ENCODE data around the gene TEX35.
"Not testable (repeated sequence)": the region's sequence is repeated elsewhere in the genome, so short reads cannot be mapped to it uniquely, and the experiment has no call there.

The TEX35 gene

GRCh38 chr1:178493301-178493741 is 19.6 kb upstream of the TEX35 start:
- in situ Hi-C loops (cut with MboI; ENCODE audit: low sequenced_read_pairs): no loop called here

GRCh38 chr1:178494569-178494971 is 18.3 kb upstream of the TEX35 start:
- in situ Hi-C loops (cut with MboI; ENCODE audit: low sequenced_read_pairs): no loop called here

GRCh38 chr1:178495158-178495557 is 17.8 kb upstream of the TEX35 start:
- in situ Hi-C loops (cut with MboI; ENCODE audit: low sequenced_read_pairs): no loop called here

DNA sequence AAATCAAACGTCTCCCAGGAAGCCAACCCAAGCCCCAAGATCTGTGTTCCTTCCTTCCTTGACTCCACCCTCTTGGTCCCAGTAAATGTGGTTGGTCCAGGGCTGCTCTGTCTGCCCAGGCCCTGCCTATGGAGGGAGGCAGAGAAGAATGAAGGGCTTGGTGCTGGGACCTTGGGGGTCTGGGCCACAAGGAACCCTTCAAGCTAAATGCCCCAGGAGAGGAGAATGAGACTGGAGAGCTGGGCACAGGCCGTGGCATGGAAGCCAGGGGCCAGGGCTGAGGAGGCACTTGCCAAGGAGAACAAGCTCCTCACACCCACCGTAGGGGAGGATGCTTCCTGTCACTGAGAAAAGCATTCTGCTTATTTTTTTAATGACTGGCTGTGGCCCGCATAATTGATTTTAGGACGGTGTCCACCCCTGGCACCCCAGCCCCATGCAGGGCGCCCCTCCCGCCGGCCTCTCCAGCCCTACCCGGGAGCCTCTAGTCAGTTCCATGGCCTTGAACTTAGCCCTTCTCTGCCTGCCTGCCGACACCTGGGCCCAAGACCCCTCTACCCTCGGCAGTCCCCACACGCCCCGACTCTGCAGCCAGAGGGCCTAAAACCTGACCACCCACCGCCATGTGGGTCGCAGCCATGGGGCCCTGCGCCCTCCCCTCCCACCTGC is 17.0 kb upstream of the TEX35 start:
- in situ Hi-C loops (cut with MboI; ENCODE audit: low sequenced_read_pairs): no loop called here

DNA sequence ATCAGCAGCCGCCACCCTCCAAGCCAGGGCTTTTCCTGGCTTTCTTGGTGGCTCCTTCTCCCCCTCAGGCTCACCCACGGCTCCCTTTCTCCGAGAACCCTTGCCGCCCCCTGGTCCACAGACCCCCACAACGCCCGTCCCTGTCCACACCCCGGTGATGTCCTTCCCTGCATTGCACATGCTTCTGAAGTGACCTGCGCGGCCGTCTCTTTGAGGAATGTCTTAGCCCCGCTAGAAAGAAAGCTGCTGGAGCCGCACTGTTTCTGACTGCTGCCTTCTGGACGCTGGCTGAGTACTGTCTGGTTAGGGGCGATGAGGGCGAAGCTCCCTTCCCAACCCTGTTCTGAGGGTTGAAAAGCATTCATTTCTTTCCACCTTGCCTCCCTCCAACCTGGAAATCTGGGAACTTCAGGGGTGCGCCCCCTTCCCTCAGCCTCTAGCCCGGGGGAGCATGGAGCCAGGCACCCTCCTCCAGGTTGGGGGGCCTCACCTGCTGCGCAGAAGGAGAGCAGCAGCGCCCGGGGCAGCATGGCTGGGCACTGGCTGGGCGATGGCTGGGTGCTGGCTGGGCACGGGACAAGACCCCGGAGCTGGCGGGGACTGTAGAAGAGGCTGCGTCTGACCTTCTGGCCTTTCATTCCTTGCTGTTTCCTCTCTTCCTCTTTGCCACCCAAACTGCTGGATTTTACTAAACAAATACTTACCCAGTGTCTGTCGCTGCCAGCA is 16.3 kb upstream of the TEX35 start, which contains the start of gene CLEC20A:
TSS of gene CLEC20A (minus strand) at position 555 of the 726 bp plus-strand sequence. CDS start at position 530, 25 bp downstream.
- in situ Hi-C loops (cut with MboI; ENCODE audit: low sequenced_read_pairs): no loop called here

DNA sequence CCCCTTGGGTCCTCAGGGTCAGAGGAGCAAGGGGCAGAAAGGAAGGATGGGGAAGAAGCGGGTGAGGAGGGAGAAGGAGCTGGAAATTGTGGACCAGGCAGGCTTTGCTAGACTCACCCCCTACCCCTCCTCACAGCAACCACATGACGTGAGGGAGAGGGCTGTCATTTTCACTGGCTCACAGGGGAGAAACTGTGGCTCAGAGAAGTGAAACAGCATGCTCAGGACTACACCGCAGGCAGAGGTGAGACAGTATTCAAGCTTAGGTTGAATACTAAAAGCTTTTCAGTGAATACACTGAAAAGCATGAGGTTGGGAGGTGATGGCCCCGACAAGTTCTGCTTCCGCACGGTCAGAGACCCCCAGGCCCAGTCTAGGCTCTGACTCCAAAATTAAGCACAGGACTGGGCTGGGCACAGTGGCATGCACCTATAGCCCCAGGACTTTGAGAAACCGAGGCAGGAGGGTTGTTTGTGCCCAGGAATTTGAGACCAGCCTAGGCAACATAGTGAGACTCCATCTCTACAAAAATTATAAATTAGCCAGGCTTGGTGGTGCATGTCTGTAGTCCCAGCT is 14.9 kb upstream of the TEX35 start:
- in situ Hi-C loops (cut with MboI; ENCODE audit: low sequenced_read_pairs): no loop called here

DNA sequence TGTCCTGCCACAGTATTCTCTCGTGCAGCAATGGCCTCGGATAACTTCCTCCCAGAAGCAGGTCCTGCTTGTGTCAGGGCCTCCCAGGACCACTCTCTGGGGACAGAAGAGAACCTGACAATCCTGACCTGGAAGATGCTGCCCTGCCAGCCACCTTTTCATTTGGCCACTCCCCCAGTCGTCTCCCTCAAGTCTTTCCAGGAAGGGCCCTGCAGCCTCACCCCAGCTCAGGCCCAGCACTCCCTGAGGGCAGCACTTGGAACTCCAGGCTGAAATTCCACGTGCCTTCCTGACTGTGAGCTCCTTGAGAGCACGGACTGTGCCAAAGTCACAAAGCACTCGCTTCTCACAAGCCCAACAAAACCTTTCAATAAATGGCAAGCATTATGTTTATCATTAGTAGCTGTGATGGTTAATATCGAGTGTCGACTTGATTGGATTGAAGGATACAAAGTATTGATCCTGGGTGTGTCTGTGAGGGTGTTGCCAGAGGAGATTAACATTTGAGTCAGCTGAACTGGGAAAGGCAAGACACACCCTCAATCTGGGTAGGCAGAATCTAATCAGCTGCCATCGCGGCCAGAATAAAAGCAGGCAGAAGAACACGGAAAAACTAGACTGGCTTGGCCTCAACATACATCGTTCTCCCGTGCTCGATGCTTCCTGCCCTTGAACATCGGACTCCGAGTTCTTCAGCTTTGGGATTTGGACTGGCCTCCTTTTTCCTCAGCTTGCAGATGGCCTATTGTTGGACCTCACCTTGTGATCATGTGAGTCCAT is 13.8 kb upstream of the TEX35 start:
- in situ Hi-C loops (cut with MboI; ENCODE audit: low sequenced_read_pairs): no loop called here

DNA sequence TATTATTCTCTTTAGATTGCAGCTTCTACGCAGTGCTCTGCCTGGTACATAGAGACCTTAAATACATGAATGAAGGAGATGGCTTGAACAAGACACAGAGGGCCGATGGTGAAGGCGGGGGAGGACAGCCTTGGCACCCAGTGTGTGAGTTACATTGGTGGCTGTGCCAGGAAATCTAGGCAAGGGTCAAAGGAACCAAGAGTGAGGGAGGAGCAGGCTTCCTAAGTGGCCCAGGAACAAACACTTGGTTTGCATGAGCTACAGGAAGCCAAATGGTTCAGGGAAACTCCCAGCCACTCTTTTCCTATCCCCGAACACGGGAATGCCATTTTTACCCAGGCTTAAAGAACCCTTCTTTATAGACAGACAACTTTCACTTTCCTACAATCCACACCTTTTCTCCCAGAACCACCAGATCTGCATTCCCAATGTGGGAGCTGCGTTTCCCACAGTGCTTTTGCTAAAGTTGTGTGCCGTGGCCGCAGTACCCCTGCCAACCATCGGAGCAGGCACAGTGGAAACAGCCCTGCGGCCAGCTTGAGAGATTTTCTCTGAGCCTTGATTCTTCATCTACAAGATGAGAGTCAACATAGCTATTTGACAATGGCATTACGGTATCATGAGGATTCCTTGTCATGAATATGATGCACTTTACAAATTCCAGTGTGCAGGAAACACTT is 12.7 kb upstream of the TEX35 start:
- in situ Hi-C loops (cut with MboI; ENCODE audit: low sequenced_read_pairs): no loop called here

DNA sequence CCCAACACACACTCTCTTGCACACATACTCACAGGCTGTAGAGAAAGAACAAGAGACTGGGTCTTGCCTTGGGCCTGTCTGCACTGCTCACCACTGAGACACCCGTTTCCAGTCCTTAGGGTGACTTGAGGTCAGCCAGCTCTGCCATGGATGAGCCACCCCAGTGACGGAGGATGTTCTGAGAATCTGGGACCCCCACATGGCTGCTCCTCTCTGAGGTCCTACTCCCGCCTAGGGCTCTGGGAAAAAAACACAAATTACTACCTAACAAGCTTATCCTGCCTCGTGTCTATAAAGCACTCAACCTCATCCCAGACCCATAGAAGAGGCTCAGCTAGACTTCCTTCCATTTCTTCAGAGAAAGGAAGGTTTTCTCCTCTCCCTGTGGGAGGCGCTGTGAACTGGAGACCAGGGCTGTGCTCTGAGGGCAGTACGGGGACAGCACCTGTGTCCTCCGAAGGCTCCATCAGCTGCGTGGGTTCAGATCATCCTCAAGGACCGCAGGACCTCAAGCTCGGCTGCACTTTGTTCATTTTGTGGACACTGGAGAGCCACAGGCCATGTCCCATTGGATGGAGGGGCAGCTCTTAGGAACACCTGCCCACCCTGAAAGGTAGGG is 11.9 kb upstream of the TEX35 start:
- in situ Hi-C loops (cut with MboI; ENCODE audit: low sequenced_read_pairs): no loop called here

GRCh38 chr1:178501705-178502329 is 11.1 kb upstream of the TEX35 start:
- in situ Hi-C loops (cut with MboI; ENCODE audit: low sequenced_read_pairs): no loop called here

- in situ Hi-C loops (cut with MboI; ENCODE audit: low sequenced_read_pairs): no loop called here
These were observed 10.6 kb upstream of the TEX35 start for GRCh38 chr1:178502330-178502714.

GRCh38 chr1:178502856-178503255 is 10.1 kb upstream of the TEX35 start:
- in situ Hi-C loops (cut with MboI; ENCODE audit: low sequenced_read_pairs): no loop called here

DNA sequence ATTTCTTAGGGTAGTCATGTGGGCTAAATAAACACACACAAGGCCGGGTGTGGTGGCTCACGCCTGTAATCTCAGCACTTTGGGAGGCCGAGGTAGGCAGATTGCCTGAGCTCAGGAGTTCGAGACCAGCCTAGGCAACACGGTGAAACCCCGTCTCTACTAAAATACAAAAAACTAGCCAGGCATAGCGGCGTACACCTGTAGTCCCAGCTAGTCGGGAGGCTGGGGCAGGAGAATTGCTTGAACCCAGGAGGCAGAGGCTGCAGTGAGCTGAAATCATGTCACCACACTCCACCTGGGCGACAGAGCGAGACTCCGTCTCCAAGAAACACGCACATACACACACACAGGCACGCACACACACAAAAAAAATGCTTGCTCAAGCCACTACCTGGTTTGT is 9.6 kb upstream of the TEX35 start:
- in situ Hi-C loops (cut with MboI; ENCODE audit: low sequenced_read_pairs): not testable (repeated sequence)

- in situ Hi-C loops (cut with MboI; ENCODE audit: low sequenced_read_pairs): no loop called here
These were observed 9.1 kb upstream of the TEX35 start for GRCh38 chr1:178503849-178504248.

- in situ Hi-C loops (cut with MboI; ENCODE audit: low sequenced_read_pairs): no loop called here
These were observed 8.6 kb upstream of the TEX35 start for GRCh38 chr1:178504286-178504685.

GRCh38 chr1:178506177-178506576 is 6.7 kb upstream of the TEX35 start:
- in situ Hi-C loops (cut with MboI; ENCODE audit: low sequenced_read_pairs): no loop called here

GRCh38 chr1:178506669-178507068 is 6.2 kb upstream of the TEX35 start:
- in situ Hi-C loops (cut with MboI; ENCODE audit: low sequenced_read_pairs): no loop called here

- in situ Hi-C loops (cut with MboI; ENCODE audit: low sequenced_read_pairs): no loop called here
These were observed 3.4 kb upstream of the TEX35 start for GRCh38 chr1:178509414-178510007.

DNA sequence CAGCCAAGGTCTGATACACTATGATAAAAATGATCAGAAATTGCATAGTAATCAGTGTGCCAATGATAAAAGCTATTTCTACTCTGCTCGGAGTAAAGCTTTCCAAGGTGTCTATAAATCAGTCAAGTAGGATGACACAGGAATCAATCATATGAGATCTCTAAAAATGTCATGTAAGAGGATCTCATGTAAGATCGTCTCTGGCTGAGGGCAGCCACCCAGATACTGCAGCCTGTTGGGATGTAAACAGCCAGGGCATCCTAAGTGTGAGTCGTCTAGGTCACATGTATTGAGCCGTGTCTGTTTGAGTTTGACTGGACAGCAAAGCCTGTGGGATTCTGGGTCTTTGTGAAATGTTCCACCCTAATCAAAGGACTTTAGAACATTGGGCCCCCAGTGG is 2.8 kb upstream of the TEX35 start:
- in situ Hi-C loops (cut with MboI; ENCODE audit: low sequenced_read_pairs): no loop called here

All from HL-60/S4 treated with phorbol 12-myristate 13-acetate at 8.2 ng/mL for 4 days and 3 days (cell line).